Ovary (tissue), 9 donors: ENCODE data around the gene EFNA1. TPM values are rescaled to one million over a fixed set of nuclear protein-coding genes. Genes with fewer than 3 reads are reported as not detected.
A peak's percentile ranks its signal among the peaks of the same experiment; 100 is the strongest.

Experiments used
- DNase-seq, 5 donors: peaks; one replicate each; pipeline ENCODE4 v3.0.0-alpha.2; 2019 to 2020
- H3K27ac ChIP-seq, 2 donors: fragments of 200-600 bp; one replicate each; pipeline versions ENCODE4 v1.5.1 to v1.8.0; 2019 to 2022
- H3K27me3 ChIP-seq: fragments of 200-600 bp; one replicate; pipeline ENCODE4 v1.8.0; 2022
- H3K36me3 ChIP-seq: fragments of 200-600 bp; sonication (generic); one replicate; pipeline ENCODE4 v1.5.1; 2019
- H3K4me1 ChIP-seq: one replicate; pipeline ENCODE4 v1.8.1; 2013; ENCODE audit warnings: mild to moderate bottlenecking, moderate library complexity; ENCODE audit not compliant: insufficient read depth
- H3K4me3 ChIP-seq: fragments of 200-600 bp; sonication (generic); one replicate; pipeline ENCODE4 v1.5.1; 2017
- H3K9me3 ChIP-seq, 2 donors: fragments of 200-600 bp in 1 of 2; sonication (generic) in 1 of 2; one replicate each; pipeline versions ENCODE4 v1.5.1 to v1.8.1; 2013 to 2019; ENCODE audit warnings: mild to moderate bottlenecking in 1 of 2, moderate library complexity in 1 of 2
- EP300 ChIP-seq: sonication (generic); formaldehyde crosslinking; IDR thresholded peaks from one replicate; pipeline ENCODE4 v1.6.1; 2017; ENCODE audit warnings: antibody characterized with exemption
- POLR2A ChIP-seq: fragments of 450-650 bp; IDR thresholded peaks from one replicate; pipeline ENCODE4 v1.6.1; 2017; ENCODE audit warnings: antibody characterized with exemption, mild to moderate bottlenecking, moderate library complexity
- WGBS, 3 donors: extraction: QIAGEN DNeasy Blood & Tissue Kit in 1 of 3; methylation state at CpG; one replicate each; pipeline versions ENCODE4 v1.1.5 to v1.1.7; 2013 to 2017; 5-methylcytosine and 5-hydroxymethylcytosine counted together
- intact Hi-C, 4 donors: fragments of 100-400 bp; cut with DNase I; formaldehyde crosslinking; loops; one replicate each; pipeline versions ENCODE4 v1.11.0 to v1.15.1; 2022 to 2023
- polyA plus RNA-seq, 2 donors: library from polyadenylated mRNA; stranded (reverse); fragments of 200-250 nt in 1 of 2; fragments of 350-450 nt in 1 of 2; fragmentation: Illumina TruSeq in 1 of 2; extraction: RNeasy Lipid Tissue Mini Kit (QIAGEN cat#74804) in 1 of 2; gene quantifications; one replicate each; pipeline ENCODE4 v1.2.3, GENCODE V29; 2013 to 2014
- total RNA-seq, 7 donors: library from RNA; depleted of rRNA in 2 of 7; stranded (reverse); fragments of >200 nt in 2 of 7; fragmentation: NEBNext Ultra II Directional in 3 of 7; extraction: Animal tissue kit (Norgen Biotek cat#: 25700) in 3 of 7; gene quantifications; one replicate each; pipeline versions ENCODE4 v1.1.0 to v1.2.4, GENCODE V29; 2016 to 2023
- TF ChIP-seq, protein P1 (sequence below), 3 donors: fragments of 450-650 bp in 2 of 3; fragments of 200-600 bp in 1 of 3; IDR thresholded peaks; one replicate each; pipeline versions ENCODE4 v1.5.1 to v1.8.0; 2016 to 2022; ENCODE audit warnings: antibody characterized with exemption in 3 of 3, mild to moderate bottlenecking in 1 of 3
- donor health status: DM: no; HTN: no; CAD: no; lungs with moderate emphysema.
- donor health status: DM: no; HTN: no; CAD: no.
- donor health status: Bipolar disorder and iron deficiency.
- donor health status: DM: yes; HTN: yes; CAD: no.
- donor health status: DM: no; HTN: no; CAD: no.
- donor health status: DM: yes; HTN: yes; CAD: no.

EFNA1 gene
- total and polyA plus RNA-seq, 9 donors, result 12.1 to 51.6 (median 18.6) TPM

DNA sequence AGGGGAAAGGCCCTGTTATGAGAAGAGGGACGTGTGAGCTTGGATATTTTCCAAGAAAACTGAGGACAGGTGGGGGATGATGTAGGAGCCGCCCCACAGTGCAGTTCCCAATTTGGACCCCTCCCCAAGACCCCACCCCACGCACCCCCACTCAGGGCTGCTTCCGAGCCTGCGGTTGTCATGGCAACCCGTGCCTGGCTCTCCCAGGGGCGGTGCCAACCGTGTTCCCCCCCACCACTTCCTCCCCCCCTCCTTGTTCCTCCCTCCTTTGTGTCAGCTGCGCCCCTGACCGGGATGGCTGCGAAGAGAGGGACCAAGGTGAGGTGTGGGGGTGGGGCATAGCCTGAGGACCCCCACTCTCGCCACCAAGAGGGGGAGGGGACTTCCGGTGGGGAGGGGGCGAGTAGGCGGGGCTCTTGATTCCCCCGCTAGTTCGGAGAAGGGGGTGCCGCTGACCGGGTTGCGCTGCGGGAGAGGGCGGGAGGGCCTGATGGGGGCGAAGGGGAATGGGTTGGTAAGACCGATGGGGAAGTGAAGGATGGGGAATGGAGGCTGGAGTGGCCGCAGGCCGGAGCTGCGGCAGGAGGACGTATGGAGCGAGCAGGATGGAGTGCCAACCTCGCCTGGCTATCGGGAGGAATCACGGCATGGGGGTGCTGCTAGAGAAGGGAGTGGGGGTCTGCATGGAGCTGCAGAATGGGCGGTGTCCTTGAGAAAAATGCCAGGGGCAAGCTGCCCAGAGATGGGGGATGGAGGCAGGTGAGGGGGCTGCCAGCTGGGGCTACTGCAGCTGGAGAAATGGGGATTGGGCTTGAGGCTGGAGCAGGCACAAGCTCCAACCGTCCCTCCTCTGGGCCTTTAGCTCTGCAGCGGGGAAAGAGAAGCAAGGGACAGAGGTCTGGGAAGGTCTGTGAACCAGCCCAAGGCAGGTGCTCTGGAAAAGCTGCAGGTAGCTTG is 46.9 kb downstream of the EFNA1 start:
- Histone ChIP-seq H3K4me3 (peak overlapping the region; percentile 95), H3K27ac (no peak overlapping the region), H3K27me3 (no peaks in the 10 kb centered on the region), H3K4me1 (no peaks in the 10 kb centered on the region), H3K9me3 (no peaks in the 10 kb centered on the region), H3K36me3 (no peaks in the 10 kb centered on the region)
- DNase-seq, result peak in 2 of 5 donors; percentile 45 to 49
- intact Hi-C loops, result loop anchor here in 2 of 4 donors (5.0 to 10.0 kb wide), 3 partner anchors 37 to 420 kb away; partner anchors contain the start of genes RUSC1 (in 1 of the 2) and SLC50A1 (in 1 of the 2)
- 4 to 8% (median 5%) methylated on average over 32 to 35 of the region's 35 CpGs for WGBS, 3 donors
- no peak for TF ChIP-seq EP300
- TF ChIP-seq, protein P1, sequence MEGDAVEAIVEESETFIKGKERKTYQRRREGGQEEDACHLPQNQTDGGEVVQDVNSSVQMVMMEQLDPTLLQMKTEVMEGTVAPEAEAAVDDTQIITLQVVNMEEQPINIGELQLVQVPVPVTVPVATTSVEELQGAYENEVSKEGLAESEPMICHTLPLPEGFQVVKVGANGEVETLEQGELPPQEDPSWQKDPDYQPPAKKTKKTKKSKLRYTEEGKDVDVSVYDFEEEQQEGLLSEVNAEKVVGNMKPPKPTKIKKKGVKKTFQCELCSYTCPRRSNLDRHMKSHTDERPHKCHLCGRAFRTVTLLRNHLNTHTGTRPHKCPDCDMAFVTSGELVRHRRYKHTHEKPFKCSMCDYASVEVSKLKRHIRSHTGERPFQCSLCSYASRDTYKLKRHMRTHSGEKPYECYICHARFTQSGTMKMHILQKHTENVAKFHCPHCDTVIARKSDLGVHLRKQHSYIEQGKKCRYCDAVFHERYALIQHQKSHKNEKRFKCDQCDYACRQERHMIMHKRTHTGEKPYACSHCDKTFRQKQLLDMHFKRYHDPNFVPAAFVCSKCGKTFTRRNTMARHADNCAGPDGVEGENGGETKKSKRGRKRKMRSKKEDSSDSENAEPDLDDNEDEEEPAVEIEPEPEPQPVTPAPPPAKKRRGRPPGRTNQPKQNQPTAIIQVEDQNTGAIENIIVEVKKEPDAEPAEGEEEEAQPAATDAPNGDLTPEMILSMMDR (IDR thresholded peaks at IDR 0.05), result no peak
- TF ChIP-seq POLR2A, result no peak

DNA sequence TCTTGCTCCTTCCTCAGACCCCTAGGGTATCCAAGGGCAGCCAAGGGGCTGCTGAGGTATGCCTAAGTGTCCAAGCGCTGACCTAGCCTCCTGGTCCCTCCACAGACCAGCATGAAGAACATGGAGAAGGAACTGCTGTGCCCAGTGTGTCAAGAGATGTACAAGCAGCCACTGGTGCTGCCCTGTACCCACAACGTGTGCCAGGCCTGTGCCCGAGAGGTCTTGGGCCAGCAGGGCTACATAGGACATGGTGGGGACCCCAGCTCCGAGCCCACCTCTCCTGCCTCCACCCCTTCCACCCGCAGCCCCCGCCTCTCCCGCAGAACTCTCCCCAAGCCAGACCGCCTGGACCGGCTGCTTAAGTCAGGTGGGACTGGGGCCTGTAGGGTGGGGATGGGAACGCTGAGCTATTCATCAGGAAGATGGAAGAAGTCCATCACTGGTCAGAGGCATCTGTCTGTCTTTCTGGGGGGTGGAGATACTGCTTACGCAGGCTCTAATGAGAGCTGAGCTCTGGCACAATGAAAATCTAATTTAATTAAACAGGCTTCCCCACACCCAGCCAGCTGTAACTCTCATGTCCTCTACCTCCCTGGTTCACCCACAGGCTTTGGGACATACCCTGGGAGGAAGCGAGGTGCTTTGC is 47.7 kb downstream of the EFNA1 start:
- Histone ChIP-seq H3K36me3 (no peaks in the 10 kb centered on the region), H3K27me3 (no peaks in the 10 kb centered on the region), H3K4me3 (no peak overlapping the region), H3K27ac (no peak overlapping the region), H3K4me1 (no peaks in the 10 kb centered on the region), H3K9me3 (no peaks in the 10 kb centered on the region)
- TF ChIP-seq POLR2A (no peak), EP300 (no peak)
- TF ChIP-seq, protein P1 (IDR thresholded peaks at IDR 0.05), result no peak
- peak in 2 of 5 donors; percentile 23 to 24 for DNase-seq
- intact Hi-C loops, result loop anchor here in 1 of 4 donors (10.0 kb wide), 2 partner anchors 149 to 419 kb away; partner anchors contain the start of gene RUSC1
- 77 to 84% (median 78%) methylated on average over 11 to 12 of the region's 12 CpGs for WGBS, 3 donors

DNA sequence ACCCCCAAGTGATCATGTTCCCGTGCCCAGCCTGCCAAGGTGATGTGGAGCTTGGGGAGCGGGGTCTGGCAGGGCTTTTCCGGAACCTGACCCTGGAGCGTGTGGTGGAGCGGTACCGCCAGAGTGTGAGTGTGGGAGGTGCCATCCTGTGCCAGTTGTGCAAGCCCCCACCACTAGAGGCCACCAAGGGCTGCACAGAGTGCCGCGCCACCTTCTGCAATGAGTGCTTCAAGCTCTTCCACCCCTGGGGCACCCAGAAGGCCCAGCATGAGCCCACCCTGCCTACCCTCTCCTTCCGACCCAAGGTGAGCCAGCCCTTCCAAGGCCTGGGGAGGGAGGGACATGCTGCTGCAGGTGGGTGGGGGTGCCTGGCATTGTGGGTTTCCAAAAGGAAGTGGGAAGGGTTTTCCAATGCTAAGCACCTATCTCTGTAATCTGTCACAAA is 48.3 kb downstream of the EFNA1 start:
- TF ChIP-seq, protein P1 (IDR thresholded peaks at IDR 0.05), result no peak
- TF ChIP-seq POLR2A (no peak), EP300 (no peak)
- Histone ChIP-seq H3K36me3 (no peaks in the 10 kb centered on the region), H3K4me3 (no peak overlapping the region), H3K27me3 (no peaks in the 10 kb centered on the region), H3K4me1 (no peaks in the 10 kb centered on the region), H3K9me3 (no peaks in the 10 kb centered on the region), H3K27ac (no peak overlapping the region)
- WGBS, 3 donors, result 78 to 91% (median 79%) methylated on average over 9 of the region's 9 CpGs
- intact Hi-C loops, result loop anchor here in 1 of 4 donors (10.0 kb wide), 2 partner anchors 149 to 419 kb away; partner anchors contain the start of gene RUSC1
- DNase-seq, result peak in 2 of 5 donors; percentile 27 to 28

DNA sequence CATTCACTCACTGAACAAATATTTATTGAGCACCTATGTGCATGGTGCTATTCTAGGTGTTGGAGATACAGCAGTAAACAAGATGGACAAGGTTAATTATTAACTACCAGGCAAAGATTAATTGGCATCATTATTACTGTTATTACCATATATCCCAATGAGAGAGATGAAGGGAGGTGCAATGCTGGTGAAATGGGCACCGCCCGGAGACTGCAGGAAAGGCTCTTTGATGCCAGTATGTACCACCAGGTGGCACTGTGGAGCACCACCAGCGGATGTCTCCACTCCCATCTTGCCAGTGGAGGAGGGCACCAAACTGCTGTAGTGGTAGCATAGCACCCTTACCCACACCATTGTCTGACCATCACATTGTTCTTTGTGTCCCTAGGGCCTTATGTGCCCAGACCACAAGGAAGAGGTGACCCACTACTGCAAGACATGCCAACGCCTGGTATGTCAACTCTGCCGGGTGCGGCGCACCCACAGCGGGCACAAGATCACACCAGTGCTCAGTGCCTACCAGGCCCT is 48.9 kb downstream of the EFNA1 start:
- no peak for TF ChIP-seq POLR2A
- TF ChIP-seq EP300, result no peak
- TF ChIP-seq, protein P1 (IDR thresholded peaks at IDR 0.05), result peak; percentile 77 to 93 (median 81)
- 60 to 62% (median 61%) methylated on average over 8 of the region's 8 CpGs for WGBS, 3 donors
- Histone ChIP-seq H3K36me3 (no peaks in the 10 kb centered on the region), H3K4me1 (no peaks in the 10 kb centered on the region), H3K27me3 (no peaks in the 10 kb centered on the region), H3K9me3 (no peaks in the 10 kb centered on the region), H3K4me3 (no peak overlapping the region), H3K27ac (no peak overlapping the region)
- intact Hi-C loops, result loop anchor here in 1 of 4 donors (10.0 kb wide), 2 partner anchors 148 to 418 kb away; partner anchors contain the start of gene RUSC1
- DNase-seq, result peak; percentile 64 to 84 (median 82)
